Upper lobe of left lung (tissue), 4 donors: ENCODE results near the gene GBP4.

Source experiments
- CTCF ChIP-seq, 6 experiments: fragments of 450-650 bp in 4 of 6; fragments of 200-600 bp in 2 of 6; sonication (generic) in 2 of 6; IDR thresholded peaks; one replicate each; pipeline ENCODE4 v1.5.1; 2016 to 2019; ENCODE audit warnings: antibody characterized with exemption in 6 of 6
- POLR2A ChIP-seq, 4 donors: fragments of 450-650 bp; IDR thresholded peaks; one replicate each; pipeline ENCODE4 v1.5.1; 2016 to 2017; ENCODE audit warnings: antibody characterized with exemption in 4 of 4, mild to moderate bottlenecking in 2 of 4

GRCh38 chr1:89206373-89206772 lies 7.6 kb upstream of the GBP4 start:
- TF ChIP-seq POLR2A (IDR thresholded peaks at IDR 0.05) = no peak
- TF ChIP-seq CTCF (IDR thresholded peaks at IDR 0.05) = no peak
